GM21526 (cell line): ENCODE measurements around the gene PFN3.
"Not testable (repeated sequence)": the region's sequence is repeated elsewhere in the genome, so short reads cannot be mapped to it uniquely, and the experiment has no call there.

Experiments used
- ATAC-seq: cut with Tn5 transposase; IDR thresholded peaks from one replicate; pipeline ENCODE4 v1.9.1; 2021; ENCODE audit warnings: moderate library complexity; ENCODE audit not compliant: unreplicated experiment, low FRiP score

The PFN3 gene

GRCh38 chr5:177425801-177426565 lies 25.5 kb upstream of the PFN3 start:
- ATAC-seq, result peak; percentile 74

GRCh38 chr5:177425196-177425800 lies 24.8 kb upstream of the PFN3 start:
- no peak for ATAC-seq

GRCh38 chr5:177423671-177424070 lies 23.2 kb upstream of the PFN3 start:
- no peak for ATAC-seq

- no peak for ATAC-seq
Observed at GRCh38 chr5:177421062-177421798, 20.8 kb upstream of the PFN3 start.

- ATAC-seq, result not testable (repeated sequence)
Observed at GRCh38 chr5:177420472-177420871, 20.0 kb upstream of the PFN3 start.

- ATAC-seq, result no peak
Observed at GRCh38 chr5:177419046-177419445, 18.6 kb upstream of the PFN3 start.

GRCh38 chr5:177417081-177417480 lies 16.6 kb upstream of the PFN3 start:
- not testable (repeated sequence) for ATAC-seq

GRCh38 chr5:177414481-177414880 lies 14.0 kb upstream of the PFN3 start:
- ATAC-seq, result no peak

GRCh38 chr5:177412603-177413233 lies 12.3 kb upstream of the PFN3 start:
- ATAC-seq, result peak; percentile 56

- no peak for ATAC-seq
Observed at GRCh38 chr5:177410575-177410974, 10.1 kb upstream of the PFN3 start.

GRCh38 chr5:177409043-177409801 lies 8.8 kb upstream of the PFN3 start, which contains the start of gene F12:
TSS of gene F12 (minus strand) at chr5:177409564. CDS start at chr5:177409527, 37 bp downstream.
- no peak for ATAC-seq

GRCh38 chr5:177405805-177406204 lies 5.3 kb upstream of the PFN3 start:
- ATAC-seq, result no peak

- ATAC-seq, result no peak
Observed at GRCh38 chr5:177405312-177405711, 4.9 kb upstream of the PFN3 start.

GRCh38 chr5:177404641-177405179 lies 4.2 kb upstream of the PFN3 start:
- no peak for ATAC-seq

GRCh38 chr5:177403792-177404640 lies 3.6 kb upstream of the PFN3 start:
- peak; percentile 69 for ATAC-seq

GRCh38 chr5:177403102-177403791 lies 2.8 kb upstream of the PFN3 start:
- ATAC-seq, result peak; percentile 10

- ATAC-seq, result no peak
Observed at GRCh38 chr5:177402271-177403043, 2.0 kb upstream of the PFN3 start.
